AG04449 (cell line): Measurements from ENCODE around the gene AOPEP.

Source experiments
- CTCF ChIA-PET: fragments of 350-600 bp; formaldehyde crosslinking; extraction: SDS; loops from one replicate; lab custom pipeline; 2021; ENCODE audit warnings: antibody characterized with exemption; lab: Yijun Ruan, JAX
- POLR2A ChIA-PET: fragments of 400-600, 350-600 bp; formaldehyde crosslinking; extraction: SDS; loops from one replicate; lab custom pipeline; 2020; ENCODE audit warnings: antibody characterized with exemption, inconsistent platforms; lab: Yijun Ruan, JAX
- DNase-seq: peaks from one replicate; pipeline ENCODE4 v3.0.0-alpha.2; 2010; ENCODE audit warnings: low read depth, low spot score
- H3K4me3 ChIP-seq: 2 replicates; pipeline ENCODE4 v1.5.1; 2011; ENCODE audit warnings: low read depth, mild to moderate bottlenecking, control low read depth, low read length
- CTCF ChIP-seq: IDR thresholded peaks from one replicate; pipeline ENCODE4 v1.5.1; 2011; ENCODE audit warnings: mild to moderate bottlenecking, moderate library complexity, low read length, control low read depth, inconsistent platforms; ENCODE audit not compliant: insufficient read depth; ENCODE audit errors: missing control alignments

AOPEP gene

GRCh38 chr9:94857791-94858190 is 131.3 kb downstream of the AOPEP start:
- CTCF ChIA-PET: no interaction called here
- H3K4me3 ChIP-seq: no peak overlapping the region
- no peak for DNase-seq
- POLR2A ChIA-PET: no interaction called here
- no peak for TF ChIP-seq CTCF

- ChIA-PET POLR2A (interaction anchor here (0.6 kb wide), 1 partner anchor 20 kb away, joined by 3 read pairs; no protein-coding TSS in a partner anchor), CTCF (no interaction called here)
- DNase-seq: no peak
- no peak overlapping the region for H3K4me3 ChIP-seq
- no peak for TF ChIP-seq CTCF
Observed at GRCh38 chr9:94859226-94859625, 132.7 kb downstream of the AOPEP start.

GRCh38 chr9:94859891-94860290 is 133.4 kb downstream of the AOPEP start:
- ChIA-PET POLR2A (interaction anchor here (0.6 kb wide), 1 partner anchor 20 kb away, joined by 3 read pairs; no protein-coding TSS in a partner anchor), CTCF (no interaction called here)

GRCh38 chr9:94860678-94861588 is 134.4 kb downstream of the AOPEP start:
- ChIA-PET POLR2A (interaction anchor here (0.6 to 1.4 kb wide), 9 partner anchors 8 to 155 kb away, joined by 3 to 5 read pairs (median 4); no protein-coding TSS in a partner anchor), CTCF (interaction anchor here (1.0 to 1.5 kb wide), 3 partner anchors 10 to 270 kb away, joined by 3 read pairs; no protein-coding TSS in a partner anchor)
- no peak for TF ChIP-seq CTCF
- DNase-seq: peak; percentile 79
- no peak overlapping the region for H3K4me3 ChIP-seq

More at GRCh38 chr9:94859891-94860290, 133.4 kb downstream of the AOPEP start:
- TF ChIP-seq CTCF: no peak
- DNase-seq: no peak
- H3K4me3 ChIP-seq: no peak overlapping the region

GRCh38 chr9:94861589-94862272 is 135.2 kb downstream of the AOPEP start:
- no peak for TF ChIP-seq CTCF
- no peak for DNase-seq
- ChIA-PET POLR2A (interaction anchor here (0.7 to 1.4 kb wide), 6 partner anchors 7 to 155 kb away, joined by 3 to 5 read pairs (median 4); no protein-coding TSS in a partner anchor), CTCF (interaction anchor here (1.0 to 1.5 kb wide), 3 partner anchors 11 to 269 kb away, joined by 3 read pairs; no protein-coding TSS in a partner anchor)
- H3K4me3 ChIP-seq: no peak overlapping the region
